ENCODE measurements around the gene PLXNA4. TPM values are rescaled to one million over a fixed set of nuclear protein-coding genes. Genes with fewer than 3 reads are reported as not detected.
A peak's percentile ranks its signal among the peaks of the same experiment; 100 is the strongest.

PLXNA4 gene
- total and polyA plus RNA-seq, 9 of the 15 experiments (the other 6 are each of a cell fraction or from before 2014, with no cell fraction given), result under 0.01 to 0.09 TPM; not detected in 7

DNA sequence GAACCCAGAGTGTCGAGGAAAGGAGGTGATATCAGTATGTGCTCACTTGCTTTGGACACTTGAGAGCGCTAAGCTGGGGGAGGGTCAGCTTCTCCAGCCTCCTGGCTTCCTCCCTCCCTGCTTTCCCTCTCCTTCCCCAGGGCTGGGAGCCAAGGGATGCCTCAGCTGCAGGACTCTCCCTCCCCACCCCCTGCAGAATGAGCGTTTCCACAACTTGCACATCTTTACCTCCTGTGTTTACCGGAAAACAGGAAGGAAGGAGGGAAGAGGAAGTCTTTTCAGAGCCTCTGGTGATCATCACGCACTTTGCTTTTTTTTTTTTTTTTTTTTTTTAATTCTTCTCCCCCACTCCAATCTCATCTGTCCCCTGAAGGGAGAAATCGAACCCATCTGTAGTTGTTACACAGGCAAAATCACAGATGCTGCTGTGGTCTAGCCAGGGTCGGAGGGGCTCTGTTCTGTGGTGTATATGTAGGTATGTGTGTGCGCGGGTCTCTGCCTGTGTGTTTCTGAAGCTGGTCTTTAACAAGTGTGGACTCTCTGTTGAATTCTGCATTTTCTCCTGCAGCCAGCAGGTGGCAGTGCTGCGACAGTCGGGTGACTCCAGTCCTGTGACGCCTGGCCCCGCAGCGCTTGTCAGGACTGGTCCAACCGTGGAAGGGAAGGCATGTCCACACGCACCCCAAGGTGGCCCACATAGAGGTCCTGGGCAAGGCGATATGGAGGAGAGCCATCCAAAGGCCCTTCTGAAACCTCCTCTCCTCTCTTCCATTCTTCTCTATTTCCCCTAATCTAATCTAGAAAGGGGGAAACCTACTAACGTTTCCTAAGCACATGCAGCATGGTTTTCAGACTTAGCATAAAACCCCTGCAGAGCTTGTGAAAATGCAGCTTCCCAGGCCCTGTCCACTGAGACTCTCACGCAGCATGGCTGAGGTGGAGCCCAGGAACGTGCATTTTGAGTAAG is 257.6 kb downstream of the PLXNA4 start (continued):
- no peak for TF ChIP-seq NFE2L1 (tag; IDR thresholded peaks at IDR 0.05; ENCODE audit: borderline replicate concordance, low read depth)
- TF ChIP-seq ZNF232 (CRISPR knock-in tag; IDR thresholded peaks at IDR 0.05), result no peak
- no peak for TF ChIP-seq SIX5 (IDR thresholded peaks at IDR 0.05; ENCODE audit: borderline replicate concordance in 1 of 2, insufficient read depth in 1 of 2, low read depth in 1 of 2, low read length in 2 of 2)
- peak; percentile 85 for TF ChIP-seq BHLHE40 (IDR thresholded peaks at IDR 0.05; ENCODE audit: low read length)
- TF ChIP-seq, protein P1, sequence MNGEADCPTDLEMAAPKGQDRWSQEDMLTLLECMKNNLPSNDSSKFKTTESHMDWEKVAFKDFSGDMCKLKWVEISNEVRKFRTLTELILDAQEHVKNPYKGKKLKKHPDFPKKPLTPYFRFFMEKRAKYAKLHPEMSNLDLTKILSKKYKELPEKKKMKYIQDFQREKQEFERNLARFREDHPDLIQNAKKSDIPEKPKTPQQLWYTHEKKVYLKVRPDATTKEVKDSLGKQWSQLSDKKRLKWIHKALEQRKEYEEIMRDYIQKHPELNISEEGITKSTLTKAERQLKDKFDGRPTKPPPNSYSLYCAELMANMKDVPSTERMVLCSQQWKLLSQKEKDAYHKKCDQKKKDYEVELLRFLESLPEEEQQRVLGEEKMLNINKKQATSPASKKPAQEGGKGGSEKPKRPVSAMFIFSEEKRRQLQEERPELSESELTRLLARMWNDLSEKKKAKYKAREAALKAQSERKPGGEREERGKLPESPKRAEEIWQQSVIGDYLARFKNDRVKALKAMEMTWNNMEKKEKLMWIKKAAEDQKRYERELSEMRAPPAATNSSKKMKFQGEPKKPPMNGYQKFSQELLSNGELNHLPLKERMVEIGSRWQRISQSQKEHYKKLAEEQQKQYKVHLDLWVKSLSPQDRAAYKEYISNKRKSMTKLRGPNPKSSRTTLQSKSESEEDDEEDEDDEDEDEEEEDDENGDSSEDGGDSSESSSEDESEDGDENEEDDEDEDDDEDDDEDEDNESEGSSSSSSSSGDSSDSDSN (IDR thresholded peaks at IDR 0.05; ENCODE audit: borderline replicate concordance in 1 of 2, low read depth in 2 of 2, low read length in 2 of 2), result peak in 1 of 2 experiments; percentile 56; a peak in 1 of 4 replicates
- TF ChIP-seq, protein P2, sequence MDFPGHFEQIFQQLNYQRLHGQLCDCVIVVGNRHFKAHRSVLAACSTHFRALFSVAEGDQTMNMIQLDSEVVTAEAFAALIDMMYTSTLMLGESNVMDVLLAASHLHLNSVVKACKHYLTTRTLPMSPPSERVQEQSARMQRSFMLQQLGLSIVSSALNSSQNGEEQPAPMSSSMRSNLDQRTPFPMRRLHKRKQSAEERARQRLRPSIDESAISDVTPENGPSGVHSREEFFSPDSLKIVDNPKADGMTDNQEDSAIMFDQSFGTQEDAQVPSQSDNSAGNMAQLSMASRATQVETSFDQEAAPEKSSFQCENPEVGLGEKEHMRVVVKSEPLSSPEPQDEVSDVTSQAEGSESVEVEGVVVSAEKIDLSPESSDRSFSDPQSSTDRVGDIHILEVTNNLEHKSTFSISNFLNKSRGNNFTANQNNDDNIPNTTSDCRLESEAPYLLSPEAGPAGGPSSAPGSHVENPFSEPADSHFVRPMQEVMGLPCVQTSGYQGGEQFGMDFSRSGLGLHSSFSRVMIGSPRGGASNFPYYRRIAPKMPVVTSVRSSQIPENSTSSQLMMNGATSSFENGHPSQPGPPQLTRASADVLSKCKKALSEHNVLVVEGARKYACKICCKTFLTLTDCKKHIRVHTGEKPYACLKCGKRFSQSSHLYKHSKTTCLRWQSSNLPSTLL (IDR thresholded peaks at IDR 0.05), result no peak
- TF ChIP-seq, protein P3, sequence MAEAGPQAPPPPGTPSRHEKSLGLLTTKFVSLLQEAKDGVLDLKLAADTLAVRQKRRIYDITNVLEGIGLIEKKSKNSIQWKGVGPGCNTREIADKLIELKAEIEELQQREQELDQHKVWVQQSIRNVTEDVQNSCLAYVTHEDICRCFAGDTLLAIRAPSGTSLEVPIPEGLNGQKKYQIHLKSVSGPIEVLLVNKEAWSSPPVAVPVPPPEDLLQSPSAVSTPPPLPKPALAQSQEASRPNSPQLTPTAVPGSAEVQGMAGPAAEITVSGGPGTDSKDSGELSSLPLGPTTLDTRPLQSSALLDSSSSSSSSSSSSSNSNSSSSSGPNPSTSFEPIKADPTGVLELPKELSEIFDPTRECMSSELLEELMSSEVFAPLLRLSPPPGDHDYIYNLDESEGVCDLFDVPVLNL (CRISPR knock-in tag; IDR thresholded peaks at IDR 0.05; ENCODE audit: low read depth), result no peak
- no peak for TF ChIP-seq POLR2H (tag; IDR thresholded peaks at IDR 0.05; ENCODE audit: low read depth)
- TF ChIP-seq GABPB2 (CRISPR knock-in tag; conservative IDR thresholded peaks at IDR 0.05), result no peak
- TF ChIP-seq, protein P4, sequence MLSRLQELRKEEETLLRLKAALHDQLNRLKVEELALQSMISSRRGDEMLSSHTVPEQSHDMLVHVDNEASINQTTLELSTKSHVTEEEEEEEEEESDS (CRISPR knock-in tag; IDR thresholded peaks at IDR 0.05), result no peak
- 0 out of 2 replicates have a peak, but pooled peaks have one; percentile 27 for TF ChIP-seq ZNF239 (CRISPR knock-in tag; IDR thresholded peaks at IDR 0.05)
- TF ChIP-seq, protein P5, sequence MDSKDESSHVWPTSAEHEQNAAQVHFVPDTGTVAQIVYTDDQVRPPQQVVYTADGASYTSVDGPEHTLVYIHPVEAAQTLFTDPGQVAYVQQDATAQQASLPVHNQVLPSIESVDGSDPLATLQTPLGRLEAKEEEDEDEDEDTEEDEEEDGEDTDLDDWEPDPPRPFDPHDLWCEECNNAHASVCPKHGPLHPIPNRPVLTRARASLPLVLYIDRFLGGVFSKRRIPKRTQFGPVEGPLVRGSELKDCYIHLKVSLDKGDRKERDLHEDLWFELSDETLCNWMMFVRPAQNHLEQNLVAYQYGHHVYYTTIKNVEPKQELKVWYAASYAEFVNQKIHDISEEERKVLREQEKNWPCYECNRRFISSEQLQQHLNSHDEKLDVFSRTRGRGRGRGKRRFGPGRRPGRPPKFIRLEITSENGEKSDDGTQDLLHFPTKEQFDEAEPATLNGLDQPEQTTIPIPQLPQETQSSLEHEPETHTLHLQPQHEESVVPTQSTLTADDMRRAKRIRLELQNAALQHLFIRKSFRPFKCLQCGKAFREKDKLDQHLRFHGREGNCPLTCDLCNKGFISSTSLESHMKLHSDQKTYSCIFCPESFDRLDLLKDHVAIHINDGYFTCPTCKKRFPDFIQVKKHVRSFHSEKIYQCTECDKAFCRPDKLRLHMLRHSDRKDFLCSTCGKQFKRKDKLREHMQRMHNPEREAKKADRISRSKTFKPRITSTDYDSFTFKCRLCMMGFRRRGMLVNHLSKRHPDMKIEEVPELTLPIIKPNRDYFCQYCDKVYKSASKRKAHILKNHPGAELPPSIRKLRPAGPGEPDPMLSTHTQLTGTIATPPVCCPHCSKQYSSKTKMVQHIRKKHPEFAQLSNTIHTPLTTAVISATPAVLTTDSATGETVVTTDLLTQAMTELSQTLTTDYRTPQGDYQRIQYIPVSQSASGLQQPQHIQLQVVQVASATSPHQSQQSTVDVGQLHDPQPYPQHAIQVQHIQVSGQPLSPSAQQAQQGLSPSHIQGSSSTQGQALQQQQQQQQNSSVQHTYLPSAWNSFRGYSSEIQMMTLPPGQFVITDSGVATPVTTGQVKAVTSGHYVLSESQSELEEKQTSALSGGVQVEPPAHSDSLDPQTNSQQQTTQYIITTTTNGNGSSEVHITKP (IDR thresholded peaks at IDR 0.05; ENCODE audit: partially characterized antibody), result peak; percentile 72
- TF ChIP-seq, protein P6, sequence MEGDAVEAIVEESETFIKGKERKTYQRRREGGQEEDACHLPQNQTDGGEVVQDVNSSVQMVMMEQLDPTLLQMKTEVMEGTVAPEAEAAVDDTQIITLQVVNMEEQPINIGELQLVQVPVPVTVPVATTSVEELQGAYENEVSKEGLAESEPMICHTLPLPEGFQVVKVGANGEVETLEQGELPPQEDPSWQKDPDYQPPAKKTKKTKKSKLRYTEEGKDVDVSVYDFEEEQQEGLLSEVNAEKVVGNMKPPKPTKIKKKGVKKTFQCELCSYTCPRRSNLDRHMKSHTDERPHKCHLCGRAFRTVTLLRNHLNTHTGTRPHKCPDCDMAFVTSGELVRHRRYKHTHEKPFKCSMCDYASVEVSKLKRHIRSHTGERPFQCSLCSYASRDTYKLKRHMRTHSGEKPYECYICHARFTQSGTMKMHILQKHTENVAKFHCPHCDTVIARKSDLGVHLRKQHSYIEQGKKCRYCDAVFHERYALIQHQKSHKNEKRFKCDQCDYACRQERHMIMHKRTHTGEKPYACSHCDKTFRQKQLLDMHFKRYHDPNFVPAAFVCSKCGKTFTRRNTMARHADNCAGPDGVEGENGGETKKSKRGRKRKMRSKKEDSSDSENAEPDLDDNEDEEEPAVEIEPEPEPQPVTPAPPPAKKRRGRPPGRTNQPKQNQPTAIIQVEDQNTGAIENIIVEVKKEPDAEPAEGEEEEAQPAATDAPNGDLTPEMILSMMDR (IDR thresholded peaks at IDR 0.05 in 2 of 3, conservative IDR thresholded peaks at IDR 0.05 in 1 of 3; ENCODE audit: insufficient read depth in 2 of 3, low read depth in 1 of 3, low read length in 3 of 3), result peak; percentile 89 to 97 (median 95)
